Heart left ventricle (tissue), 16 donors: ENCODE measurements around the gene TPSAB1. TPM values are rescaled to one million over a fixed set of nuclear protein-coding genes. Genes with fewer than 3 reads are reported as not detected.

Experiments used
- ATAC-seq, 4 donors: fragments of 200-7000 bp; cut with Tn5 transposase; one replicate each; pipeline ENCODE4 v1.9.1; 2020 to 2022; ENCODE audit warnings: moderate library complexity in 4 of 4, mild to moderate bottlenecking in 3 of 4, moderate number of reproducible peaks in 1 of 4
- DNase-seq, 5 donors: peaks; one replicate each; pipeline ENCODE4 v3.0.0-alpha.2; 2020
- H3K27ac ChIP-seq, 12 donors: fragments of 200-600 bp; sonication (generic) in 4 of 12; one replicate each; pipeline versions ENCODE4 v1.5.0 to v1.8.0; 2016 to 2022; ENCODE audit warnings: mild to moderate bottlenecking in 2 of 12
- H3K27me3 ChIP-seq, 9 donors: fragments of 200-600 bp; sonication (generic) in 2 of 9; one replicate each; pipeline versions ENCODE4 v1.5.1 to v1.8.0; 2016 to 2022; ENCODE audit warnings: mild to moderate bottlenecking in 3 of 9
- H3K36me3 ChIP-seq, 9 donors: fragments of 200-600 bp; sonication (generic) in 2 of 9; one replicate each; pipeline versions ENCODE4 v1.5.0 to v1.8.0; 2018 to 2022; ENCODE audit warnings: mild to moderate bottlenecking in 2 of 9
- H3K4me1 ChIP-seq, 12 donors: fragments of 200-600 bp; sonication (generic) in 4 of 12; one replicate each; pipeline versions ENCODE4 v1.5.0 to v1.8.0; 2016 to 2022; ENCODE audit warnings: mild to moderate bottlenecking in 3 of 12
- H3K4me3 ChIP-seq, 12 donors: fragments of 200-600 bp; sonication (generic) in 4 of 12; one replicate each; pipeline versions ENCODE4 v1.5.0 to v1.8.0; 2017 to 2022; ENCODE audit warnings: mild to moderate bottlenecking in 9 of 12, moderate library complexity in 4 of 12
- H3K9me3 ChIP-seq, 12 donors: fragments of 200-600 bp; sonication (generic) in 4 of 12; one replicate each; pipeline versions ENCODE4 v1.5.0 to v1.8.0; 2016 to 2022; ENCODE audit warnings: mild to moderate bottlenecking in 1 of 12
- CTCF ChIP-seq, 12 donors: fragments of 200-600 bp; sonication (generic) in 4 of 12; IDR thresholded peaks; one replicate each; pipeline versions ENCODE4 v1.5.0 to v1.8.0; 2018 to 2022; ENCODE audit warnings: antibody characterized with exemption in 12 of 12, mild to moderate bottlenecking in 5 of 12
- POLR2A ChIP-seq, 2 donors: fragments of 450-650 bp; IDR thresholded peaks; one replicate each; pipeline ENCODE4 v1.6.1; 2017; ENCODE audit warnings: antibody characterized with exemption in 2 of 2, mild to moderate bottlenecking in 2 of 2, moderate library complexity in 2 of 2
- WGBS, 4 donors: extraction: QIAGEN DNeasy Blood & Tissue Kit in 2 of 4; methylation state at CpG; one replicate each; pipeline versions ENCODE4 v1.1.5 to v1.1.7; 2013 to 2018; 5-methylcytosine and 5-hydroxymethylcytosine counted together
- intact Hi-C, 10 donors: fragments of 100-400 bp; cut with DNase I; formaldehyde crosslinking; loops; one replicate each; pipeline versions ENCODE4 v1.11.1 to v1.14.2; 2022
- polyA plus RNA-seq, 2 donors: library from polyadenylated mRNA; stranded (reverse); fragments of 200-250 nt; gene quantifications; one replicate each; pipeline ENCODE4 v1.2.3, GENCODE V29; 2013
- total RNA-seq, 9 donors: library from RNA; depleted of rRNA in 2 of 9; stranded (reverse); fragments of >200 nt in 2 of 9; fragmentation: NEBNext Ultra II Directional in 3 of 9; extraction: Animal tissue kit (Norgen Biotek cat#: 25700) in 3 of 9; gene quantifications; one replicate each; pipeline versions ENCODE4 v1.1.0 to v1.2.4, GENCODE V29; 2016 to 2023
- donor health status: ischemic (EF 13 %, LVEDD 7.1; RV severe dilation, severe dysfunction).
- donor health status: healthy with polysubstance abuse.
- donor health status: DM: no; HTN: yes; CAD: no.
- donor health status: DM: no; HTN: no; CAD: no.
- donor health status: ischemic (EF 25% LVEDD 6.9; RV normal size, moderate dysfunction).
- donor health status: ischemic (EF 25% LVEDD 5.7; RV mildly dilated, moderate dysfunction).
- donor health status: healthy.
- donor health status: DM: yes; HTN: yes; CAD: no.
- donor health status: ischemic (EF 35%, LVEDD 5.7; RV mildly dilated, moderate dysfunction).
- donor health status: nonischemic (EF 11% LVEDD 7.7; RV severe dilation, severe dysfunction).
- donor health status: DM: yes; HTN: yes; CAD: no.
- donor health status: PGD.
- donor health status: ischemic (EF 29% LVEDD 5.4; RV normal size, mild dysfunction).
- donor health status: nonischemic (EF 23%, LVEDD 6.1; RV moderate dilation, normal function).

TPSAB1 gene
- total and polyA plus RNA-seq, 11 donors, result 1.1 to 14.3 (median 3.4) TPM; not detected in 1

GRCh38 chr16:1206326-1206725 lies 34.2 kb upstream of the TPSAB1 start:
- intact Hi-C loops, result no loop called here
- WGBS, 4 donors, result 61 to 69% (median 67%) methylated on average over 5 to 9 of the region's 9 CpGs
- Histone ChIP-seq H3K27me3 (no peaks in the 10 kb centered on the region), H3K27ac (no peak overlapping the region), H3K4me3 (no peak overlapping the region), H3K36me3 (peaks cover 0 to 4% (median 0%) of the 10 kb centered on the region in 9 donors), H3K4me1 (no peaks in the 10 kb centered on the region), H3K9me3 (no peaks in the 10 kb centered on the region)
- DNase-seq, result no peak
- ATAC-seq, result no peak
- no peak for TF ChIP-seq CTCF (IDR thresholded peaks at IDR 0.05)
- TF ChIP-seq POLR2A (IDR thresholded peaks at IDR 0.05), result no peak

GRCh38 chr16:1206786-1207185 lies 33.7 kb upstream of the TPSAB1 start:
- WGBS, 4 donors, result 77 to 84% (median 80%) methylated on average over 14 to 16 of the region's 16 CpGs
- no peak for DNase-seq
- peaks cover 0 to 4% (median 0%) of the 10 kb centered on the region in 9 donors for H3K36me3 ChIP-seq
- H3K4me3 ChIP-seq, result no peak overlapping the region
- TF ChIP-seq CTCF (IDR thresholded peaks at IDR 0.05), result no peak
- TF ChIP-seq POLR2A (IDR thresholded peaks at IDR 0.05), result no peak
- H3K9me3 ChIP-seq, result no peaks in the 10 kb centered on the region
- no peak for ATAC-seq
- H3K27ac ChIP-seq, result no peak overlapping the region
- H3K4me1 ChIP-seq, result no peaks in the 10 kb centered on the region
- no peaks in the 10 kb centered on the region for H3K27me3 ChIP-seq
- intact Hi-C loops, result no loop called here

GRCh38 chr16:1208239-1208830 lies 32.2 kb upstream of the TPSAB1 start:
- intact Hi-C loops, result no loop called here
- Histone ChIP-seq H3K4me3 (no peak overlapping the region), H3K27me3 (no peaks in the 10 kb centered on the region), H3K27ac (no peak overlapping the region), H3K9me3 (no peaks in the 10 kb centered on the region), H3K4me1 (no peaks in the 10 kb centered on the region), H3K36me3 (peaks cover 0 to 4% (median 0%) of the 10 kb centered on the region in 9 donors)
- WGBS, 4 donors, result 80 to 83% (median 83%) methylated on average over 21 to 22 of the region's 22 CpGs
- TF ChIP-seq CTCF (IDR thresholded peaks at IDR 0.05), result no peak
- TF ChIP-seq POLR2A (IDR thresholded peaks at IDR 0.05), result no peak
- no peak for ATAC-seq
- DNase-seq, result no peak

- no peak for DNase-seq
- 93 to 95% (median 93%) methylated on average over 24 to 43 of the region's 43 CpGs for WGBS, 4 donors
- TF ChIP-seq CTCF (IDR thresholded peaks at IDR 0.05) (no peak), POLR2A (IDR thresholded peaks at IDR 0.05) (no peak)
- H3K9me3 ChIP-seq, result no peaks in the 10 kb centered on the region
- no peaks in the 10 kb centered on the region for H3K27me3 ChIP-seq
- H3K36me3 ChIP-seq, result peaks cover 0 to 4% (median 0%) of the 10 kb centered on the region in 9 donors
- no peaks in the 10 kb centered on the region for H3K4me1 ChIP-seq
- H3K4me3 ChIP-seq, result no peak overlapping the region
- no peak for ATAC-seq
- H3K27ac ChIP-seq, result no peak overlapping the region
- intact Hi-C loops, result no loop called here
These were observed 31.4 kb upstream of the TPSAB1 start for GRCh38 chr16:1209081-1209480.
